OCI-LY7 (cell line): Measurements from ENCODE around the gene GEN1. TPM values are rescaled to one million over a fixed set of nuclear protein-coding genes. Genes with fewer than 3 reads are reported as not detected.

Experiments used
- BruUV-seq: library from RNA; stranded (reverse); fragments of 400-500 nt; replicated peaks from 2 replicates; lab custom pipeline; 2021; lab: Mats Ljungman, UMichigan
- CTCF ChIA-PET: fragments of 300-600 bp; sonication (Branson Sonifier 250); formaldehyde crosslinking; loops from one replicate; lab custom pipeline; 2022; ENCODE audit warnings: antibody characterized with exemption; ENCODE audit not compliant: unreplicated experiment; lab: Charles Lee
- POLR2A ChIA-PET: fragments of 300-600 bp; sonication (Branson Sonifier 250); formaldehyde crosslinking; loops from one replicate; lab custom pipeline; 2022; ENCODE audit warnings: antibody characterized with exemption; lab: Charles Lee
- DNase-seq: peaks from one replicate; pipeline ENCODE4 v3.0.0-alpha.2; 2015; ENCODE audit warnings: low spot score
- H2AFZ ChIP-seq: fragments of 200-600 bp; sonication (generic), shearing (Covaris generic); 2 replicates; pipeline ENCODE4 v1.6.1; 2014; ENCODE audit warnings: mild to moderate bottlenecking, antibody characterized with exemption, low read length, moderate library complexity
- H3K27ac ChIP-seq: fragments of 200-600 bp; sonication (generic); 2 replicates; pipeline ENCODE4 v1.5.1; 2014; ENCODE audit warnings: mixed run types, low read depth, mild to moderate bottlenecking, moderate library complexity, low read length, inconsistent platforms; ENCODE audit not compliant: poor library complexity, severe bottlenecking
- H3K36me3 ChIP-seq: fragments of 200-600 bp; sonication (generic); 2 replicates; pipeline ENCODE4 v1.6.1; 2014; ENCODE audit warnings: mild to moderate bottlenecking, antibody characterized with exemption, low read length, moderate library complexity, mixed read lengths; ENCODE audit not compliant: insufficient read depth
- H3K4me1 ChIP-seq: fragments of 200-600 bp; sonication (generic); 2 replicates; pipeline ENCODE4 v1.5.1; 2014; ENCODE audit warnings: mild to moderate bottlenecking, low read length; ENCODE audit not compliant: insufficient read depth, poor library complexity, severe bottlenecking
- H3K4me2 ChIP-seq: fragments of 200-600 bp; sonication (generic); 2 replicates; pipeline ENCODE4 v1.6.1; 2014; ENCODE audit warnings: mild to moderate bottlenecking, low read length
- H3K4me3 ChIP-seq: fragments of 200-600 bp; sonication (generic); 2 replicates; pipeline ENCODE4 v1.5.1; 2014; ENCODE audit warnings: mild to moderate bottlenecking, low read depth, low read length; ENCODE audit not compliant: poor library complexity, severe bottlenecking
- H3K79me2 ChIP-seq: fragments of 200-600 bp; sonication (generic); 2 replicates; pipeline ENCODE4 v1.6.1; 2016; ENCODE audit warnings: low read depth, mild to moderate bottlenecking, low read length, moderate library complexity, mixed read lengths; ENCODE audit not compliant: insufficient read depth
- H3K9me2 ChIP-seq: fragments of 200-600 bp; sonication (generic); 2 replicates; pipeline ENCODE4 v1.6.1; 2016; ENCODE audit warnings: mild to moderate bottlenecking, low read length, mixed read lengths; ENCODE audit not compliant: insufficient read depth
- H3K9me3 ChIP-seq: fragments of 200-600 bp; sonication (generic); 2 replicates; pipeline ENCODE4 v1.6.1; 2014; ENCODE audit warnings: mild to moderate bottlenecking, mixed run types, low read length, mixed read lengths
- H4K20me1 ChIP-seq: fragments of 200-600 bp; sonication (generic); 2 replicates; pipeline ENCODE4 v1.6.1; 2014; ENCODE audit warnings: mild to moderate bottlenecking, antibody characterized with exemption, low read length, moderate library complexity, mixed read lengths; ENCODE audit not compliant: insufficient read depth
- CTCF ChIP-seq: fragments of 200-600 bp; sonication (generic); conservative IDR thresholded peaks from 2 replicates; pipeline ENCODE4 v1.5.1; 2014; ENCODE audit warnings: mild to moderate bottlenecking, antibody characterized with exemption, low read length, moderate library complexity, mixed read lengths
- EZH2phosphoT487 ChIP-seq: fragments of 200-600 bp; sonication (generic); IDR thresholded peaks from 2 replicates; pipeline ENCODE4 v1.6.1; 2018; ENCODE audit warnings: low read depth, borderline replicate concordance, mild to moderate bottlenecking, mixed run types, antibody characterized with exemption, low read length, moderate library complexity, mixed read lengths
- intact Hi-C: fragments of 100-400 bp; cut with micrococcal nuclease; formaldehyde crosslinking; loops from one replicate; pipeline ENCODE4 v1.10.0; 2022; ENCODE audit not compliant: unreplicated experiment
- total RNA-seq, 2 experiments: library from RNA; depleted of rRNA in 1 of 2; stranded (reverse); fragments of >200 nt in 1 of 2; shearing (Covaris generic) in 1 of 2; gene quantifications; 2 replicates each; pipeline ENCODE4 v1.2.3, GENCODE V29; 2014 to 2022

Gene GEN1
- total RNA-seq, 2 experiments from 2014 or later: 52.5 to 112 TPM

GRCh38 chr2:17758118-17758517 lies 4.2 kb downstream of the GEN1 start:
- Histone ChIP-seq H3K4me2 (peak overlapping the region; percentile 88; the same call in 1 of the 2 replicates), H3K4me3 (no peak overlapping the region), H3K9me3 (no peaks in the 10 kb centered on the region), H3K79me2 (peaks cover 85% of the 10 kb centered on the region), H2AFZ (no peak overlapping the region), H3K9me2 (no peaks in the 10 kb centered on the region), H3K36me3 (peaks cover 68% of the 10 kb centered on the region), H3K4me1 (peaks cover 24% of the 10 kb centered on the region), H4K20me1 (peaks cover 40% of the 10 kb centered on the region), H3K27ac (no peak overlapping the region)
- TF ChIP-seq CTCF: no peak
- TF ChIP-seq EZH2phosphoT487: no peak
- DNase-seq: no peak
- POLR2A ChIA-PET: interaction anchor here (0.6 kb wide), 1 partner anchor 1181 kb away, joined by 3 read pairs; no protein-coding TSS in a partner anchor
- intact Hi-C loops: loop anchor here (10.0 kb wide), 1 partner anchor 1103 kb away; no protein-coding TSS in a partner anchor
- BruUV-seq: no TSS peak
- CTCF ChIA-PET: no interaction called here

GRCh38 chr2:17759805-17760204 lies 5.9 kb downstream of the GEN1 start:
- peaks cover 24% of the 10 kb centered on the region for H3K4me1 ChIP-seq
- peaks cover 87% of the 10 kb centered on the region for H3K79me2 ChIP-seq
- intact Hi-C loops: loop anchor here (10.0 kb wide), 1 partner anchor 1105 kb away; no protein-coding TSS in a partner anchor
- no peak overlapping the region for H2AFZ ChIP-seq
- H3K9me3 ChIP-seq: no peaks in the 10 kb centered on the region
- POLR2A ChIA-PET: interaction anchor here (0.7 to 2.4 kb wide), 7 partner anchors 8 to 94 kb away, joined by 3 to 9 read pairs (median 4); no protein-coding TSS in a partner anchor
- CTCF ChIA-PET: interaction anchor here (0.6 kb wide), 1 partner anchor 47 kb away, joined by 3 read pairs; no protein-coding TSS in a partner anchor
- no peak overlapping the region for H3K4me2 ChIP-seq
- DNase-seq: no peak
- H3K4me3 ChIP-seq: no peak overlapping the region
- no TSS peak for BruUV-seq
- H3K36me3 ChIP-seq: peaks cover 76% of the 10 kb centered on the region
- no peaks in the 10 kb centered on the region for H3K9me2 ChIP-seq
- H3K27ac ChIP-seq: no peak overlapping the region
- TF ChIP-seq CTCF (no peak), EZH2phosphoT487 (no peak)
- H4K20me1 ChIP-seq: peaks cover 34% of the 10 kb centered on the region

GRCh38 chr2:17762451-17762850 lies 8.5 kb downstream of the GEN1 start:
- Histone ChIP-seq H3K4me3 (no peak overlapping the region), H3K27ac (no peak overlapping the region), H3K36me3 (peaks cover 82% of the 10 kb centered on the region), H2AFZ (no peak overlapping the region), H3K4me1 (peaks cover 6% of the 10 kb centered on the region), H3K9me2 (no peaks in the 10 kb centered on the region), H4K20me1 (peaks cover 10% of the 10 kb centered on the region), H3K4me2 (no peak overlapping the region), H3K79me2 (peaks cover 81% of the 10 kb centered on the region), H3K9me3 (no peaks in the 10 kb centered on the region)
- ChIA-PET CTCF (no interaction called here), POLR2A (interaction anchor here (0.6 to 1.0 kb wide), 4 partner anchors 12 to 59 kb away, joined by 3 to 6 read pairs (median 4); no protein-coding TSS in a partner anchor)
- no TSS peak for BruUV-seq
- intact Hi-C loops: no loop called here
- DNase-seq: no peak
- TF ChIP-seq CTCF (no peak), EZH2phosphoT487 (no peak)
